GM21367 (cell line): ENCODE results near the gene NTN1.

Source experiments
- ATAC-seq: cut with Tn5 transposase; IDR thresholded peaks from one replicate; pipeline ENCODE4 v1.9.1; 2021; ENCODE audit not compliant: unreplicated experiment

The NTN1 gene

DNA sequence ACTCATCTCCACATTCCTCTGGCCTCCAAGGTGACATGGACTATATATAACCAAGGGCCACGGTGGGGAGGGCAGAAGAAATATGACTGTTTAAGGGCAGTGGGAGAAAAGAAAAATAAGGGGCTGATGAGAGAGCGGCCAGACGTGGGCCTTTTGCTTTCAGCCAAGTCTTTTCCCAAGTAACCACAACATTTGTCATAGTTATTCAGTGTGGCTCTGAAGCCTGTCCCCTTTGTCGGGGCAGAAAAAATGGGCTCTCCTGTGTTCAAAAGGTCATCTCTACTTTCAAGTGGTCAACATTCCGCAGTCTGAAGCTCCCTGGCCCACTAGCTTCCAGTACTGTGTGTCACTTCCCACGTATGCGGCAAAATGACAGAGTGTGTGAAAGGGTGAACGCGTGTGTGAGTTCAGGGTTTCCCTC, 245.4 kb downstream of the NTN1 start:
- ATAC-seq = no peak

DNA sequence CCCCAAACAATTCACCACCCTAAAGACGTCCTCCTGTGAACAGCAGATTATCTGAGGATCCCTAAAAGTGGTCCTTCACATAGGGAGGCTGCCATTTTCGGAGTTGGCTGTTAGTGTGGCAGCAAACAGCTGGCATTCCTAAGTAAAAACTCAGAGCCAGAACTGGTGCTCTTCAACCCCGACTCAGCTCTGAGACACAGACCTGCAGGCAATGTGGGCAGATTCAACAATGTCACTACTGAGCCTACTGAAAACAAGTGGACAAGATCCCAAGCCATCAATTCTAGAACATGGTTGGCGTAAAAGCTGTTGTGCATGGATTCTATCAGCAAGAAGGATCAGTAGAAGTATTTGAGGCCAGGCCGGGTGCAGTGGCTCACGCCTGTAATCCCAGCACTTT, 247.2 kb downstream of the NTN1 start:
- ATAC-seq = no peak

DNA sequence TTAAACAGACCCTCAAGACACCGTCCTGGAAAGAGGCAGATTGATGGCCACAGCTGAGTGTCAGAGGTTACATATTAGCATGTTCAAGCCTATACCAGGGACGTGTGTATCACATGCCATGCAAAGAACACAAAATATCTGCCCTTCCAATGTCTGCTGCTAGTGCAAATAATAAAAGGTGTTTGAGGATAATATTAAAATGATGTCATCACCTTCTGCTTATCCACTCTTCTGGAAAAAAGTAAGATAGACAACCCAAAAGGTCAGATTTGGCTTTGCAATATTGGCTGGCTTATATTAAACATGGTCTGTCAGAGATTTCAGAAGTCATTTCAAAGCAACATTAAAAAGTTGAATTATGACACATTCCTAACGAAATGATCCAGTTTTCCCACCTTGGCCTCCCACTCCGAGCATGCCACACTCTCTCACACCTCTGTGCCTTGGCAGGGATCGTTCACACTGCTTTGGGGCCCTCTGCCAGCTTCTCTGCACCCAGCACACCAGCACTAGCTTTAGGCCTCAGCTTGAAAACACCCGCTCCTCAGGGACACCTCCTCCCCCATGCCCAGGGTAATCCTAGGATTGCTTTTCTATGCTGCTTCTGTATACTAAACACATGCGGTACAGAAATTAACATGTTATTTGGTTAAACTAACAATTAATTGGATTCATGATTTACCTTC, 248.2 kb downstream of the NTN1 start:
- ATAC-seq = no peak

DNA sequence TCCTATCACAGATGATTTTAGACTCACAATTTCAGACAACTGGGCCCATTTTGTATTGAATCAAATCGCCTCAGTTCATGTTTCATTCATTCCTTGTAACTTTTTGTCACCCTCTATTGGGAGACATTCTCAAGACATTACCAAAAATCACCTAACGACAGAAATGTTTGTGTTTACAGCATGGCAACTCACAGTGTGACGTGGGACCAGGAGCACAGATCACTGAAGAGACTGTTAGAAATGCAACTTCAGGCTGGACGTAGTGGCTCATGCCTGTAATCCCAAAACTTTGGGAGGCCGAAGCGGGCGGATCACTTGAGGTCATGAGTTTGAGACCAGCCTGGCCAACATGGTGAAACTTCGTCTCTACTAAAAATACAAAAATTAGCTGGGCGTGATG, 249.6 kb downstream of the NTN1 start:
- no peak for ATAC-seq

DNA sequence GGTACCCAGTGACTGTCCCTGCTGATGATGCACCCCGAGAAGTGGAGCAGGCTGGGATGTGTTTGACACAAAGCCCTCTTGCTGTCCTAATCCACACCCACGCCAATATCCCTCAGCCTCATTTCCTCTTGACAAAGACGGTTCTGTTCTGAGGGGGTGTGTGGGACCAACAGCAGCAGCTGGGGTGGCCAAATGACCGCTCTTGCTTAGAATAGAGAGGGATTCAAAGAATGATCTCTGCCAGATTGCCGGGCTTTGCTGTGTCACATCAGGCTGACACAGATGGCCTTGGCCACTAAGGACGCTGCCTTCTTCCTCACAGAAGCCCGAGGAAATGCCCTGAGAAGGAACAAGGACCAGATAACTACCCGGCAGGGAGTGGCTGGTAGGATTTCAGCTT, 250.7 kb downstream of the NTN1 start:
- ATAC-seq = no peak

DNA sequence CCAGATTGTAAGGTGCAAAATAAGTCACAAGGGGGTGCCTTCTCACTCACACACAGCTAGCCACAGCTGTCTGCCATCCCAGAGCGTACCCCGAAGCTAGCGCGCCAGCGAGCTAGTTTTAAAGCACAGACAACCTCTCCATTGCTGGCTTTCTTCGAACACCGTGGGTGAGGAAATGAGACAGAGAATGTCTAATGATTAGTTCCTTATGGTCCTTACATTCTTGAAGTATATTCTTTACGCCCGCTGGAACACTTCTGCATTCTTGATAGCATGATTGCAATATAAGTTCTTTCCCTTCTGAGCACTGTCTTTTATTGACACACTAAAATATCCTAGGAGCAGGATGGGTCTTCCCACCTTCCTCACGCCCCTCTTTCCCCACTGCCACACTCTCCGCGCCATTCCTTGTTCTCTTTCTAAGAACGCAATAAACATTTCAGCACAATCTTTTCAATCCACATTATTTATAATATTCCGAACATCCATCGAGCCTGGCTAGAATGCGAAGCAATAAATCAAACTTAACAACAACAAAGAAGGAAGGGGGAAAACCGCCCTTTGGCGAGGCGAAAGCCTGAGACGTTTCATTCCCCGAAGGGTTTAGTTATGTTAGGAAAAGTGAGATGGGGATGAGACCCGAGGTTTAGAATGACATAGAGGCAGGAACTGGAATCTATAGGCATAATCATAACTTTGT, 251.3 kb downstream of the NTN1 start:
- no peak for ATAC-seq

DNA sequence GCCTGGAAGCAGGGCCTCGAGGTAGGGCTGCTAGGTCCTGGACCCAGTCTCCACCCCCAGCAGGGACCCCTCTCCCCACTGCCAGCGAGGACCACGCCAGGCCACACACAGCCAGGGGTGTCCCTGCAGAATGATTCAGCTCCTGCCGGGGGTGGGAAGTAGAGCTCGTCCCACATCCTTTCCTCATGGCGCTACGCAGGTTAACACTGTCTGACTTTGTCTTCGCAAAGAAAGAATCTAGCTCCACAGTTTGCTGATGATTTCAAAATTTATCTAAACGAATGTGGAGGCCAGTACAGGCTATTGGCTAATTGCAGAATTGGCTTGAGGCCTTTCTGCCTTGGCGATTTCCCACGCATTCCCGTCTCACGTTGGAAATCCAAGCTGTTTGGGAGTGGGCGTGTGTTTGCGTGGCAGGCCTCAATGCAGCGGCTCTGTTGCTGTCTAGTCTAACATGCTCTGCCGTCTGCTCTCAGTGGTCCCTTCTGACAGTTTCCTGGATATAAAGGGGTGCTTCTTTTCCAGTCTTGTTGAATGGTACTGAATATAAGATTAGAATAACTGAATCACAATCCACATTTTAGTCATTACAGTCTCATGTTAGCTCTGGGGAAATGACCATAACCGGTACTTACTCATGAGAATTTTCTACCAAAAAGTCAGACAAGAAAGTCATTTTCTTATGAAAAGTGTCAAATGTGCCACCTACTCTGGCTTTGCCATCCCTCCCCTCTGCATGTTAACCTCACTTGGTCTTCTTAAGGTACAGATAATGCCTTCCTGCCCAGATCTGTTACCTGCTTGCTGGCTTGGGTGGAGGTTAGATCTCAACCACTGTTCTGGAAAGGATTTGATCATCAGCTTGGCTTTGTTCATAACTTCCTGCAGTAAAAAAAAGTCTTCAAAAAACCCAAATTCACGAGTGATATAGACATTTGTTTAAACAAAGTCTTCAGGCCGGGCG, 252.4 kb downstream of the NTN1 start:
- no peak for ATAC-seq

DNA sequence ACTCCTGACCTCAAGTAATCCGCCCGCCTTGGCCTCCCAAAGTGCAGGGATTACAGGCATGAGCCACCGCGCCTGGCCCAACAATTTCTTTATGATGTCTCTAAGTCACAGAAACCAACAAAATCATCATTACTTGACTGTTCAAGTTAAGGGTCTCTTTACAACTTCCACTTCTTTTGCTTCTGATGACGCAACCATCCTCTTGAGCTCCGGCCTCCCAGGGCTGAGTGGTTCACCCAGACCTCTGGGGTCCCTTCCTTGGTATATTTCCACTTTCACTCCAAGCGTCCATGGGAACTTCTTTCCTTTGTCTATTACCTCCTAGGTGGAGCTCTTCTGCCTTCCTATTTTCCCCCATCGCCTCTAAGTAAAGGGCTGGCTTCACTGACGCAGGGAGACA, 253.7 kb downstream of the NTN1 start:
- no peak for ATAC-seq

DNA sequence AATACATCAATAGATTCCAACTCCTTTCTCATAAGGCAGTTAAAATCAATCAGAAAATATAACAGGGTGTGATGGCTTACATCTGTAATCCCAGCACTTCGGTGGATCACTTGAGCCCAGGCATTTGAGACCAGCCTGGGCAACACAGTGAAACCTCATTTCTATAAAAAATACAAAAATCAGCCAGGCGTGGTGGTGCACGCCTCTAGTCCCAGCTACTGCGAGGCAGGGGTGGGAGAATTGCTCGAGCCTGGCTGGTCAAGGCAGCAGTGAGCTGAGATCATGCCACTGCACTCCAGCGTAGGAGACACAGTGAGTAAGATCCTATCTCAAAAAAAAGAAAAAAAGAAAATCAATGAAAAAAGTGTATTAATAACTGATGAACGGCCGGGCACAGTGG, 258.6 kb downstream of the NTN1 start:
- no peak for ATAC-seq

DNA sequence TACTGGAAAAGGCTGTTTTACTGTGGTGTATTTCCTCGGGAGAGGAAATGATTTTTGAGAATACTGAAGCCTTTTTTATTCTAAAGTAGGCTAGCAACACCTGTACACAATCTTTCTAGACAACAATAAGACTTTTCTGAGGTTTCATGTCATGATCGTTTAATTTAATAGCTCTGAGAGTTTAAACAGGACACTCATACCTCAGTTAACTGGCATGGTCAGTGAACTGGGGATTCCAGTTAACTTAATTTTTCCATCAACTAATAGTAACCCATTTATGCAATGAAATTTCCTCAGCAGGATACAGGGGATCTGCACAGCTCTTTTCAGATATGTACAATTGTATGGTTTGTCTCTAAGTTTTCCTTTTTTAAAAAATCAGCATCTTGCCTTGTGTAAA, 262.6 kb downstream of the NTN1 start:
- ATAC-seq = no peak

DNA sequence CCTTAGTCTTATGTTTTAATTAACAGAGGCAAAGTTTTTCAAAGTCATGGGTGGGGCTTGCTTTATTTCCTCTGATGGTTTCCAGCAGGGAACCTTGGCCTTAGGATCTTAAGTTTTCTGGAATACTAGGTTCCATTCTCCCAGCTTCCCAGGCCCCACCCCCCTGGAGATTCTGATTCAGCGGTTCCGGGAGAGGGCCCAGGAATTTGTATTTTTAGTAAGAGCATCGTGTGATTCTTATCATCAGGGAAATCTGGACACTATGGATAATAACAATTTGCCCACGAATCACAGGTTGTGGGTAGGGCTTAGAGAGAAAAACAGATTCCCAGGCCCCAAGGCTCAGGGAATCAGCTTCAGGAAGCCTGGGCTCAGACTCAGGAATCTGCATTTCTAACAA, 263.6 kb downstream of the NTN1 start:
- ATAC-seq = no peak

DNA sequence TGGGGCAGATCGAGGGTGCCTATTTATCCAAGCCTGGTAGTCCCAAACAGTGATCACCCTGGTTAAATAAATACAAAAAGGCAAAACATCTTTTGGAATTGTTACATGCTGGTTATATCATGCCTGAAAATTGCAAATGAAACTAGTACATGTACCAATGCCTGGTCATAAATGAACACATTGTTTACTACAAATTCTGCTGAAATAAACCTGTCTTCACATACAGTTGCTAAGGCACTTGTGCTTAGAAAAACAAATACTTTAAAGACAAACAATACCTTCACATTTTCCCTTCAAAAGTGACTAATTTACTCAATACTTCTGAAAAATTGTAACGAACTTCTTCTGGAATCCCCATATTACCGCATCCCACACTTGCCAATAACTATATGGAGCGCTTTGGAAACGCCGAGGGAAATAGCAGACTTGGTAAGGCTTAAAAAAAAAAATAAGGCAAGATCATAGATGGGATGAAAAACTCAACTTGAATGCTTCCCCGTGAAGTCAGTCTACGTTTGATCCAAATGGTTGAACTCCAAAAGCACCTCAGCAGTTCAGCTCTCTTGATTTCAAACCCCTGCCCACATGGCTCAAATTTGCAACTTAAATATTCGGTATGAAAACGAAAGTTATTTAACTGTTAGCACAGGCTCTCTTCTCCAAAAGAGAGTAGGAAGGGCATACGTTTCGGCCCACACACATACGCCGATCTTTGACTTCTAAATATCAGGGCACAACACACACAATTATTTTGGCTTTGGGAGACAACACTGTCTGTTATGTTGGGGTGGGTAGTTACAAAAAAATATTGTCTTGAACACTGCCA, 264.5 kb downstream of the NTN1 start:
- ATAC-seq = no peak

DNA sequence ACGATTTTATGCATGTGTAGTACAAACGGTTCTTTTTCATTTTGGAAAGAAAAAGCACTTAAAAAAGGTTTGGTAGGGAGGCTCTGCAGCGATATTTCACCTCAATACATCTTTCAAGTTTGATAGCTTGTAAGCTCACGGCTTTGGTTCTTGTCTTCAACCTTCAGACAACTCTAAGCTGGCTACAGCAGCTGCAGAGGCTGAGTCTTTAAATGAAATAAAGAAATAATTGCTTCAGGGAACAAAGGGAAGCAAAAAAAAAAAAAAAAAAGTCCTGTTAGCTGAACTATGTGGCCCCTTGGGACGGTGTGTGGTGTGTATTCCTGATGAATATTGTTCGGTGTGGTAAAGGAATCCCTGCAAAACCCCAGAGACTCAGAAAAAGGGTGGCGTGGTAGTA, 265.1 kb downstream of the NTN1 start:
- no peak for ATAC-seq

DNA sequence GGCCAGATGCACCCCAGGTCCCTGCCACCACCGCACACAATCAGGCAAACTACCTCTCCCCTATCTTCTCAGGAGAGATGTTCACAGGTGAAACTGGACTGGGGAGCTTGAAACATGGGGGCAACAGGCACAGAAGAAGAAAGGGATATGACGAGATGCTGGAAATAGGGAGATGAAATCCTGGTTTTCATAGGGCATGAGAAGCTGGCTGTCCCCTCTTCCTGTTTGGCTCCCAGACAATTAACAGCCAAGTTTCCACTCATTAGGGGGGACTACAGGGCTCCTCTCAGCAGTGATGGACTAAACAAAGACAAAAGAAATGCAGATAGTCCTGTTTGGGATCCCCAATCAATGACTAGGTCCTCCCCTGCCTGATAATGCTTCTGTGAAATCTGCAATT, 266.0 kb downstream of the NTN1 start:
- ATAC-seq = no peak

DNA sequence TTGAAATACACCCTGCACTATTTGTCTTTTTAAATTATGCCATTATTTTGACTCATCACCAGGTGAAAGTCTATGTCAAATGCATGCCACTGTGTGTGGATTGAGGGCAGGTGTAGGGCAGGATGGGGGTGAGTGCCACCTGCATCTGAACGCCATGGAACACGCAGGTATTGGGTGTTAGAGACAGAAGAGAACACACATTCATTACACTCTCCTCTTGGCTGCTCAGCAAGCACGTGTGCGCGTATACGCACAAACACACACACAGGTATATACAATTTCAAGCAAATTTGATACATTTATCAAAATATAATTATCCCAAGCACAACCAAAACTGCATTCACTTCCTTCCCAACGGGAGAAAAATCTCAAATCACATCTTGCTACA, 268.9 kb downstream of the NTN1 start:
- no peak for ATAC-seq

DNA sequence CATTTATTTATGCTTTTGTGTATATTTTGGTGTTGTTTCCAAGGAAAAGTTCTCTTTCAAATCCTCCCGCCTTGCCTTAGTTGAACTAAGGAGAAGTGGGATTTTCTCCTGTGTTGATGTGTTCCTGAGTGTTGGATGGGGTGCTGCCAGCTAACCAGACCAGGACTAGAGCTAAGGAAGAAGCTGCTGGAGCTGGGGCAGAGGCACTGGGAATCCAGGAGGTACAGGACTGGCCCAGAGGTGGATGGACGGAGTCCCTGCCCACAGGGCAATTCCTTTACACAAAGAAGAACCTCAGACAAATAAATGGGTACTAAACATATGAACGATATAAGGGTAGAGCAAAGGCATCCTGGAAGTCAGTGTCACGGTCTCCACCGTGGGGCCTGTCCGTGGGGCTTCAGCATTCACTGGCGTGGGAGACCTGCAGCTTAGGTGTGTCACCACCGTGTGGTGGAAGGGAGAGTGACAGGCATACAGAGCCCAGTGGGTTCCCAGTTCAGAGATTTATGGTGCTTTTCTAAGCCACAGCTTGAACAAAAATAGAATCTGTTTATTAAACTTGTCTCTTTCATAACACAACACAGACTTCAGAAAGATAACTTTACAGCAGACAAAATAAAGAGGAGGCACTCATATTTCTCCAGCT, 270.7 kb downstream of the NTN1 start:
- ATAC-seq = no peak

DNA sequence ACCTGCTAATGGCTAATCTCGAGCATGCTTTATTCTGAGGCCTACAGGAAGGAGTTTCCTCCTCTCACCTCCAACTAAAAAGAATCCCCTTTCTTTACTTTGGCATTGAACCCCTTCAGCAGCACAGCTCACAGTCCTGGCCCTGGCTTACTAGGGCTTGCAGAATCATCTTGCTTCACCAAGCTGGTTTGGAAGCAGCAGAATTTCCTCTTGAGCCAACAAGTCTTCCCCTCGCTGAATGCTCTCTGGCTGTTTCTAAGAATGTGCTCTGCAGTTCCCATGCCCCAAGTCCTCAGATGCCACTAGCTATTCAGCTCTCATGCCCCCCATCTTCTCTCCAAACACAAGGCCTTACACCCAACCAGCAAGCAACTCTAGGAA, 271.2 kb downstream of the NTN1 start:
- ATAC-seq = no peak
